Activated naive CD8-positive, alpha-beta T cell (primary cell): ENCODE data around the gene IFNL3.

Source experiments
- H3K27ac Mint-ChIP-seq: one replicate; pipeline ENCODE4 v1.8.0; 2021; ENCODE audit warnings: mixed read lengths
- H3K27me3 Mint-ChIP-seq: one replicate; pipeline ENCODE4 v1.8.0; 2021; ENCODE audit warnings: mixed read lengths
- H3K36me3 Mint-ChIP-seq: one replicate; pipeline ENCODE4 v1.8.0; 2021; ENCODE audit warnings: mixed read lengths
- H3K4me1 Mint-ChIP-seq: one replicate; pipeline ENCODE4 v1.8.0; 2021; ENCODE audit warnings: low read depth, mixed read lengths
- H3K4me3 Mint-ChIP-seq: one replicate; pipeline ENCODE4 v1.8.0; 2021; ENCODE audit warnings: mild to moderate bottlenecking, mixed read lengths
- H3K9me3 Mint-ChIP-seq: one replicate; pipeline ENCODE4 v1.8.0; 2021; ENCODE audit warnings: low read depth, mixed read lengths

The IFNL3 gene

DNA sequence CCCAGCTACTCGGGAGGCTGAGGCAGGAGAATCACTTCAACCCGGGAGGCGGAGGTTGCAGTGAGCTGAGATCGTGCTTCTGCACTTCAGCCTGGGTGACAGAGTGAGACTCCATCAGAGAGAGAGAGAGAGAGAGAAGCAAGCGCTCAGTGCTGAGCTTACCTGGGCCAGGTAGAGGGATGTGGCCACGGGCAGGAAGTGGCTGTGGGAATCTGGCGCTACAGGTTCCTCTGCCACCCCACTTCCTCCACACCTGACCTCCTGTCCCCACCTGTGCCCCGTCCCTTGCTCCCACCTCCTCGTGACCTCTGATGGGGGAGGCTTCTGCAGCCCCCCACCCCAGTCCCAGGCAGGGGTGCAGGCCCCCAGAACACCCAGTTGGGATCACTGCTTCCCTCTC, 49.1 kb downstream of the IFNL3 start:
- Mint-ChIP-seq H3K36me3 (no peaks in the 10 kb centered on the region), H3K9me3 (no peaks in the 10 kb centered on the region), H3K4me3 (peak overlapping the region; percentile 61), H3K4me1 (peaks cover 22% of the 10 kb centered on the region), H3K27ac (no peak overlapping the region), H3K27me3 (peaks cover 32% of the 10 kb centered on the region)

DNA sequence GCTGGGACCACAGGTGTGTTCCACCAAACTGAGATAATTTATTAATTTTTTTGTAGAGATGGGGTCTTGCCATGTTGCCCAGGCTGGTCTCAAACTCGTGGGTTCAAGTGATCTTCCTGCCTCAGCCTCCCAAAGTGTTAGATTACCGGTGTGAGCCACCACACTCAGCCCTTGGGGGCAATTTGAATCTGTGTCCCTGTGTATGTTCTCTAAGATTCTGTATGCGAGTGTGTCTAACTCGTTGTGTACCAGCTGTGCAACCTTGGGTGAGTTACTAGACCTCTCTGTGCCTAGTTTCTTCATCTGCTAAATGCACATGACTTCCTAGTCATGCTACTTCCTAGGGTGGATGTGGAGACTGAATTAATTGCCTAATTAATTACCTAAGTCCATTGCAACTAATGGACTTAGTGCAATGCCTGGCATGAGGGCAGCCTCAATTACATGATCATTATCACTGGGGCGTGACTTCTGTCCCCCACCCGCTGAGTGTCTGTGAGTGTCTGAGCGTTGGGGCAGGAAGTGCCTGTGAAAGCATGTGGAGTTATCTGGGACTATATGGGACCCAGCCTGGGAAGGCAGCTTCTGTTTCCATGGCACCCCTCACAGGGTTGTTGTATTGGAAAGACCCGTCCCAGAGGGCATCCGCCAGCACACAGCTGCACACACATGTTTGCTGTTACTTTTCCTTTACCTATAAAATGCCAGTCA, 49.8 kb downstream of the IFNL3 start:
- peaks cover 33% of the 10 kb centered on the region for H3K27me3 Mint-ChIP-seq
- H3K4me1 Mint-ChIP-seq: peaks cover 22% of the 10 kb centered on the region
- peak overlapping the region; percentile 61 for H3K4me3 Mint-ChIP-seq
- no peaks in the 10 kb centered on the region for H3K36me3 Mint-ChIP-seq
- H3K27ac Mint-ChIP-seq: no peak overlapping the region
- H3K9me3 Mint-ChIP-seq: no peaks in the 10 kb centered on the region

DNA sequence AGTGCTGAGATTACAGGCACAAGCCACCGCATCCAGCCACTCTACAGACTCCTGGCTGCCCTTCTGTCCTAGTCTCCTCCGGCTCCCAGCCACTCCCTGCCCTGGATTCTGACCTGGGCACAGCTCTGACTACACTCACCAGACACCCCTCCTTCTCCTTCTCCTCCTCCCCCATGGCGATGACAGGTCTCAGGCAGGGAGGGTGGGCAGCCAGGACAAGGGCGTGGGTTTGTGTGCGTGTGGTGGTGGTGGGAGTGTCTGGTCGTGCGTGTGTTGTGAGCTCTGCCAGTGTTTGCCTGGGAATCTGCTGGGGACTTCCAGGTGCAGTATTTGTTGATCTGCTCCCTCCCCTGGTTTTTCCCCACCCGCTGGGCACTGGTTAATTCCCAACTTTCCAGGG, 51.0 kb downstream of the IFNL3 start:
- Mint-ChIP-seq H3K9me3 (no peaks in the 10 kb centered on the region), H3K4me1 (peaks cover 22% of the 10 kb centered on the region), H3K4me3 (no peak overlapping the region), H3K36me3 (no peaks in the 10 kb centered on the region), H3K27ac (no peak overlapping the region), H3K27me3 (peaks cover 36% of the 10 kb centered on the region)
